ENCODE measurements around the gene GPR55.

DNA sequence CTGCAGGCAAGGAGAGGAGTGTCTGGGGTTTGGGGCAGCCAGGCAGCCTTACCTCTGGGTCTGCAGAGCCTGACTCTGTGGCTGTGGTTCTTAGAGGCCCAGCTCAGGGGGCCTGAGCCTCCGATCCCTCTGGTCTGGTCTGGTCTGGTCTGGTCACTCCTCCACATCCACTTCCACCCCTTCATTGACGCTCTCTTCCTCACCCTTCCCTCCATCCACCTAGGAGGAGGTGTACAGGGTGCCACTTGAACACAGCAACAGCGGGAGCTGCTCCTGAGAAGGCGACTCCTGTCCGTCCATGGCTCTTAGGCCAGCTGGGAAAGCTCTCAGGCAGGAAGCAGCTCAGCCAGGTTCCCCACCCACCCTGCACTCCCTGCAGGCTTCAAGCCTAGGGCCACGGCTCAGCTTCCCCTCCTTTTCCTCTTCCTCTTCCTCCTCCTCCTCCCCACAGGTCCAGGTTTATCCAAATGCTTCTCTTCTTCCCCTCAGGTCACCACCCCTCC is 16.9 kb downstream of the GPR55 start:
- TF ChIP-seq ZNF138 (CRISPR knock-in tag; conservative IDR thresholded peaks at IDR 0.05): no peak
- no peak for TF ChIP-seq CTCF (IDR thresholded peaks at IDR 0.05)
- TF ChIP-seq MXD4 (CRISPR knock-in tag; IDR thresholded peaks at IDR 0.05; ENCODE audit: borderline replicate concordance): no peak
- no peak for TF ChIP-seq ZNF121 (CRISPR knock-in tag; IDR thresholded peaks at IDR 0.05)
- TF ChIP-seq CREB1 (CRISPR knock-in tag; IDR thresholded peaks at IDR 0.05): no peak
- TF ChIP-seq, protein P1, sequence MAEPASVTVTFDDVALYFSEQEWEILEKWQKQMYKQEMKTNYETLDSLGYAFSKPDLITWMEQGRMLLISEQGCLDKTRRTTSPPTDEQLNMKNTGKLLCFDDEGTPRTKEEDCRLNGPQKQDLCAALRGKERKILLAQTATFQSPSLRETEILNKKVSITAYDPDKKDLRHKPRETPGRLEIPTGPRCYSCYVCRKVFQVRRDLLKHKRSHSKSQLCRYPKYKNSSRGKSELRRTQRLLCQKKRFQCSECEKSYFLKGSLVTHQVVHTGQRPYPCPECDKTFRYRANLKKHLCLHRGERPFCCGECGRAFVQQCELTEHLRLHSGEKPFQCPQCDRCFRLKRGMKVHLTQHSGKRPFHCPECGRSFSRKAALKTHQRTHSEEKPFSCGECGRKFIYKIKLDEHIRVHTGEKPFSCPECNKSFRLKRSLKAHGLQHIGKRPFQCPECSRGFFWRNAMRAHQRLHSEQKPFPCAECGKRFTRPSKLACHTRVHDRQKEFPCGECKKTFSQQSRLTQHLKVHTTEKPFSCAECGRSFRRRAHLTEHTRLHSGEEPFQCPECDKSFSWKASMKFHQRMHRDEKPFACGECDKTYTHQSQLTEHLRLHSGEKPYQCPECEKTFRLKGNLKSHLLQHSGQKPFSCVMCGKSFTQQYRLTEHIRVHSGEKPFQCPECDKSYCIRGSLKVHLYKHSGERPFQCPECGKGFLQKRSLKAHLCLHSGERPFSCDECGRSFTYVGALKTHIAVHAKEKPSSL (CRISPR knock-in tag; conservative IDR thresholded peaks at IDR 0.05): no peak
- no peak for TF ChIP-seq ZNF416 (CRISPR knock-in tag; IDR thresholded peaks at IDR 0.05)
- TF ChIP-seq, protein P2, sequence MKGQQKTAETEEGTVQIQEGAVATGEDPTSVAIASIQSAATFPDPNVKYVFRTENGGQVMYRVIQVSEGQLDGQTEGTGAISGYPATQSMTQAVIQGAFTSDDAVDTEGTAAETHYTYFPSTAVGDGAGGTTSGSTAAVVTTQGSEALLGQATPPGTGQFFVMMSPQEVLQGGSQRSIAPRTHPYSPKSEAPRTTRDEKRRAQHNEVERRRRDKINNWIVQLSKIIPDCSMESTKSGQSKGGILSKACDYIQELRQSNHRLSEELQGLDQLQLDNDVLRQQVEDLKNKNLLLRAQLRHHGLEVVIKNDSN (CRISPR knock-in tag; IDR thresholded peaks at IDR 0.05): no peak

Data from WTC11 (cell line).